Karpas-422 (cell line): ENCODE data around the gene MPV17L2. TPM values are rescaled to one million over a fixed set of nuclear protein-coding genes. Genes with fewer than 3 reads are reported as not detected.
"Not testable (repeated sequence)": the region's sequence is repeated elsewhere in the genome, so short reads cannot be mapped to it uniquely, and the experiment has no call there.

Experiments used
- DNase-seq: peaks from one replicate; pipeline ENCODE4 v3.0.0-alpha.2; 2015
- H2AFZ ChIP-seq: fragments of 200-600 bp; sonication (generic); 2 replicates; pipeline ENCODE4 v1.6.1; 2014; ENCODE audit warnings: antibody characterized with exemption, low read length, mixed read lengths
- H3K27ac ChIP-seq: fragments of 200-600 bp; sonication (generic); 2 replicates; pipeline ENCODE4 v1.5.1; 2014; ENCODE audit warnings: mild to moderate bottlenecking, low read length, moderate library complexity
- H3K27me3 ChIP-seq: fragments of 200-600 bp; sonication (generic); 2 replicates; pipeline ENCODE4 v1.6.1; 2014; ENCODE audit warnings: low read length, mixed read lengths
- H3K36me3 ChIP-seq: fragments of 200-600 bp; sonication (generic); 2 replicates; pipeline ENCODE4 v1.6.1; 2014; ENCODE audit warnings: low read length, mixed read lengths; ENCODE audit not compliant: insufficient read depth
- H3K4me1 ChIP-seq: fragments of 200-600 bp; sonication (generic); 2 replicates; pipeline ENCODE4 v1.6.1; 2014; ENCODE audit warnings: mild to moderate bottlenecking, low read length, mixed read lengths
- H3K4me2 ChIP-seq: fragments of 200-600 bp; sonication (generic); 2 replicates; pipeline ENCODE4 v1.6.1; 2014; ENCODE audit warnings: low read length, low read depth, mild to moderate bottlenecking; ENCODE audit not compliant: poor library complexity, severe bottlenecking
- H3K4me3 ChIP-seq: fragments of 200-600 bp; sonication (generic); 2 replicates; pipeline ENCODE4 v1.5.1; 2014; ENCODE audit warnings: mild to moderate bottlenecking, antibody characterized with exemption, low read length, mixed read lengths
- H3K79me2 ChIP-seq: fragments of 200-600 bp; sonication (generic); 2 replicates; pipeline ENCODE4 v1.6.1; 2014; ENCODE audit warnings: mild to moderate bottlenecking, low read length, mixed read lengths
- H3K9ac ChIP-seq: fragments of 200-600 bp; sonication (generic); 2 replicates; pipeline ENCODE4 v1.6.0; 2014; ENCODE audit warnings: low read length
- H3K9me2 ChIP-seq: fragments of 200-600 bp; sonication (generic), shearing (Covaris generic); replicated peaks from 2 replicates; pipeline ENCODE4 v1.6.0; 2014; ENCODE audit warnings: mild to moderate bottlenecking, low read length, moderate library complexity; ENCODE audit not compliant: insufficient read depth
- H3K9me3 ChIP-seq: fragments of 300-700, 200-600 bp; sonication (generic); 2 replicates; pipeline ENCODE4 v1.6.1; 2014; ENCODE audit warnings: low read length, mixed read lengths
- H4K20me1 ChIP-seq: fragments of 200-600 bp; sonication (generic); 2 replicates; pipeline ENCODE4 v1.6.1; 2014; ENCODE audit warnings: mild to moderate bottlenecking, antibody characterized with exemption, low read length, low read depth; ENCODE audit not compliant: insufficient read depth
- total RNA-seq: library from RNA; depleted of rRNA; stranded (reverse); fragments of >200 nt; shearing (Covaris generic); gene quantifications from 2 replicates; pipeline ENCODE4 v1.2.3, GENCODE V29; 2014; ENCODE audit warnings: low replicate concordance

Gene MPV17L2
- total RNA-seq, 1 experiment from 2014 or later: 17.0 TPM

- Histone ChIP-seq H3K4me3 (no peak overlapping the region), H3K4me1 (peaks cover 31% of the 10 kb centered on the region), H3K79me2 (peaks cover 22% of the 10 kb centered on the region), H3K36me3 (peaks cover 8% of the 10 kb centered on the region; the same call in 1 of the 2 replicates), H3K9me2 (no peaks in the 10 kb centered on the region), H3K9ac (no peak overlapping the region), H4K20me1 (no peaks in the 10 kb centered on the region), H2AFZ (no peak overlapping the region), H3K27ac (no peak overlapping the region), H3K27me3 (no peaks in the 10 kb centered on the region), H3K4me2 (no peak overlapping the region), H3K9me3 (no peaks in the 10 kb centered on the region)
- no peak for DNase-seq
These were observed 34.6 kb upstream of the MPV17L2 start for GRCh38 chr19:18158467-18158866.

- H2AFZ ChIP-seq, DNase-seq, H3K4me3 ChIP-seq, H3K9ac ChIP-seq, H3K9me2 ChIP-seq, H3K36me3 ChIP-seq, H3K27me3 ChIP-seq, H3K4me2 ChIP-seq, H3K9me3 ChIP-seq, H4K20me1 ChIP-seq, H3K27ac ChIP-seq: not testable (repeated sequence)
- H3K4me1 ChIP-seq: peaks cover 27% of the 10 kb centered on the region
- H3K79me2 ChIP-seq: peaks cover 15% of the 10 kb centered on the region
These were observed 33.9 kb upstream of the MPV17L2 start for GRCh38 chr19:18159059-18159616.

- Histone ChIP-seq H3K27me3 (no peaks in the 10 kb centered on the region), H4K20me1 (no peaks in the 10 kb centered on the region), H3K4me2 (no peak overlapping the region), H3K36me3 (peaks cover 8% of the 10 kb centered on the region; the same call in 1 of the 2 replicates), H3K9me2 (no peaks in the 10 kb centered on the region), H2AFZ (no peak overlapping the region), H3K27ac (no peak overlapping the region), H3K4me3 (no peak overlapping the region), H3K79me2 (peaks cover 10% of the 10 kb centered on the region), H3K4me1 (peaks cover 22% of the 10 kb centered on the region), H3K9me3 (no peaks in the 10 kb centered on the region), H3K9ac (no peak overlapping the region)
- no peak for DNase-seq
These were observed 33.2 kb upstream of the MPV17L2 start for GRCh38 chr19:18159810-18160209.

- H3K79me2 ChIP-seq: peaks cover 5% of the 10 kb centered on the region
- no peaks in the 10 kb centered on the region for H4K20me1 ChIP-seq
- H3K4me3 ChIP-seq: peak overlapping the region; percentile 77
- DNase-seq: no peak
- H3K4me2 ChIP-seq: peak overlapping the region; percentile 84
- H3K36me3 ChIP-seq: peaks cover 8% of the 10 kb centered on the region; the same call in 1 of the 2 replicates
- no peaks in the 10 kb centered on the region for H3K9me2 ChIP-seq
- peaks cover 22% of the 10 kb centered on the region for H3K4me1 ChIP-seq
- H3K27me3 ChIP-seq: no peaks in the 10 kb centered on the region
- H3K9me3 ChIP-seq: no peaks in the 10 kb centered on the region
- H3K27ac ChIP-seq: no peak overlapping the region
- H2AFZ ChIP-seq: peak overlapping the region; percentile 71; the same call in 1 of the 2 replicates
- peak overlapping the region; percentile 83 for H3K9ac ChIP-seq
These were observed 32.5 kb upstream of the MPV17L2 start for GRCh38 chr19:18160493-18160970.

GRCh38 chr19:18160971-18161635, 31.9 kb upstream of the MPV17L2 start:
- H3K27ac ChIP-seq: no peak overlapping the region
- peaks cover 4% of the 10 kb centered on the region; the same call in 1 of the 2 replicates for H3K79me2 ChIP-seq
- no peaks in the 10 kb centered on the region for H3K9me3 ChIP-seq
- peaks cover 22% of the 10 kb centered on the region for H3K4me1 ChIP-seq
- H3K4me2 ChIP-seq: peak overlapping the region; percentile 84
- H3K4me3 ChIP-seq: peak overlapping the region; percentile 77
- H3K9me2 ChIP-seq: no peaks in the 10 kb centered on the region
- no peaks in the 10 kb centered on the region for H3K27me3 ChIP-seq
- peaks cover 8% of the 10 kb centered on the region; the same call in 1 of the 2 replicates for H3K36me3 ChIP-seq
- H3K9ac ChIP-seq: peak overlapping the region; percentile 83
- H4K20me1 ChIP-seq: no peaks in the 10 kb centered on the region
- peak; percentile 94 for DNase-seq
- H2AFZ ChIP-seq: peak overlapping the region; percentile 71; the same call in 1 of the 2 replicates

- Histone ChIP-seq H3K4me3 (no peak overlapping the region), H3K9me2 (no peaks in the 10 kb centered on the region), H4K20me1 (no peaks in the 10 kb centered on the region), H3K79me2 (peaks cover 4% of the 10 kb centered on the region; the same call in 1 of the 2 replicates), H3K27ac (no peak overlapping the region), H3K36me3 (peaks cover 8% of the 10 kb centered on the region; the same call in 1 of the 2 replicates), H3K4me1 (peaks cover 22% of the 10 kb centered on the region), H3K27me3 (no peaks in the 10 kb centered on the region), H3K4me2 (no peak overlapping the region), H2AFZ (no peak overlapping the region), H3K9me3 (no peaks in the 10 kb centered on the region), H3K9ac (peak overlapping the region; percentile 13; the same call in 1 of the 2 replicates)
- DNase-seq: no peak
These were observed 31.4 kb upstream of the MPV17L2 start for GRCh38 chr19:18161636-18162002.

GRCh38 chr19:18164072-18164471, 28.9 kb upstream of the MPV17L2 start:
- no peak for DNase-seq
- no peak overlapping the region for H3K27ac ChIP-seq
- no peak overlapping the region for H3K4me2 ChIP-seq
- no peaks in the 10 kb centered on the region for H4K20me1 ChIP-seq
- H3K4me3 ChIP-seq: no peak overlapping the region
- H3K36me3 ChIP-seq: peaks cover 15% of the 10 kb centered on the region; the same call in 1 of the 2 replicates
- no peak overlapping the region for H2AFZ ChIP-seq
- no peaks in the 10 kb centered on the region for H3K9me3 ChIP-seq
- peaks cover 21% of the 10 kb centered on the region for H3K4me1 ChIP-seq
- no peaks in the 10 kb centered on the region for H3K27me3 ChIP-seq
- no peaks in the 10 kb centered on the region; the same call in 1 of the 2 replicates for H3K79me2 ChIP-seq
- no peak overlapping the region for H3K9ac ChIP-seq
- H3K9me2 ChIP-seq: no peaks in the 10 kb centered on the region

- DNase-seq: no peak
- H3K4me1 ChIP-seq: peaks cover 30% of the 10 kb centered on the region
- no peak overlapping the region for H3K9ac ChIP-seq
- H3K4me3 ChIP-seq: no peak overlapping the region
- H3K9me2 ChIP-seq: no peaks in the 10 kb centered on the region
- H3K9me3 ChIP-seq: no peaks in the 10 kb centered on the region
- H4K20me1 ChIP-seq: no peaks in the 10 kb centered on the region
- H3K27me3 ChIP-seq: no peaks in the 10 kb centered on the region
- no peaks in the 10 kb centered on the region for H3K79me2 ChIP-seq
- no peak overlapping the region for H3K4me2 ChIP-seq
- H3K36me3 ChIP-seq: peaks cover 15% of the 10 kb centered on the region; the same call in 1 of the 2 replicates
- H2AFZ ChIP-seq: no peak overlapping the region
- H3K27ac ChIP-seq: no peak overlapping the region
These were observed 27.0 kb upstream of the MPV17L2 start for GRCh38 chr19:18165794-18166544.
